Tibial artery (tissue), 4 donors: ENCODE results near the gene VGLL3.
A peak's percentile ranks its signal among the peaks of the same experiment; 100 is the strongest.

Experiments
- DNase-seq, 2 donors: peaks; one replicate each; pipeline ENCODE4 v3.0.0-alpha.2; 2019
- H3K27ac ChIP-seq, 2 donors: fragments of 200-600 bp; sonication (generic) in 1 of 2; 1 replicate in 1 of 2; 2 replicates in 1 of 2; pipeline ENCODE4 v1.5.1; 2018 to 2019; ENCODE audit warnings: mild to moderate bottlenecking in 1 of 2
- H3K27me3 ChIP-seq, 2 donors: fragments of 200-600 bp; sonication (generic) in 1 of 2; one replicate each; pipeline versions ENCODE4 v1.5.1 to v1.6.0; 2016 to 2019
- H3K36me3 ChIP-seq, 3 donors: fragments of 200-600 bp; sonication (generic) in 2 of 3; one replicate each; pipeline ENCODE4 v1.5.1; 2016 to 2019; ENCODE audit warnings: mild to moderate bottlenecking in 2 of 3
- H3K4me1 ChIP-seq, 4 donors: fragments of 200-600 bp; sonication (generic) in 2 of 4; 1 replicate in 3 of 4; 2 replicates in 1 of 4; pipeline ENCODE4 v1.5.1; 2016 to 2019
- H3K4me3 ChIP-seq, 2 donors: fragments of 200-600 bp; sonication (generic) in 1 of 2; 1 replicate in 1 of 2; 2 replicates in 1 of 2; pipeline ENCODE4 v1.5.1; 2018 to 2019; ENCODE audit warnings: mild to moderate bottlenecking in 2 of 2
- H3K9me3 ChIP-seq, 3 donors: fragments of 200-600 bp; sonication (generic) in 1 of 3; one replicate each; pipeline ENCODE4 v1.5.1; 2016 to 2019
- CTCF ChIP-seq, 2 experiments: fragments of 200-600 bp in 1 of 2; fragments of 450-650 bp in 1 of 2; IDR thresholded peaks; one replicate each; pipeline ENCODE4 v1.5.1; 2017 to 2019; ENCODE audit warnings: antibody characterized with exemption in 2 of 2, mild to moderate bottlenecking in 1 of 2, moderate library complexity in 1 of 2
- intact Hi-C: fragments of 100-400 bp; cut with DNase I; formaldehyde crosslinking; loops from one replicate; pipeline ENCODE4 v1.15.0; 2023; ENCODE audit warnings: low total_unique reads

The VGLL3 gene

DNA sequence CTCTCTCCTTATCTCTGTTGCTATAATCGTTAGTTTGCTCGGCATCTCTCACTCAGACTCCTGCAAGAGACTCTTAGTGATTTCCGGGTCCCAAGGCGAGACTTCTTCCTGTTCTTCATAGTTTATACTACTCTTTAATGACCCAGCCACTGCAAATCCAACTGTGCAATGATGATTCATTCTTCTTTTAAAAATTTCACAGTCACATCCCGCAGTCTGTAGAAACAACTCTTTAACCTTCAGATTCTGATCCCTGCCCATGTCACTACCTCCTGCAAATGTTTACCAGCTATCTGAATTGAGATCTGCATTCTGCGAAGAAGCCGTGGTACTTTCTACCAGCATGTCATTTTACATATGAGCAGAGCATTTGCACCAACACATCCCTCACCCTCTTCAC lies 2.8 kb upstream of the VGLL3 start:
- Histone ChIP-seq H3K4me3 (no peak overlapping the region), H3K36me3 (no peaks in the 10 kb centered on the region), H3K9me3 (no peaks in the 10 kb centered on the region), H3K4me1 (peaks cover 0 to 11% (median 5%) of the 10 kb centered on the region in 4 donors), H3K27ac (no peak overlapping the region), H3K27me3 (no peaks in the 10 kb centered on the region)
- no peak for DNase-seq
- intact Hi-C loops: no loop called here
- TF ChIP-seq CTCF (IDR thresholded peaks at IDR 0.05): no peak

GRCh38 chr3:86991840-86992435 lies 989 bp upstream of the VGLL3 start:
- no peak for DNase-seq
- Histone ChIP-seq H3K36me3 (no peaks in the 10 kb centered on the region), H3K27me3 (no peaks in the 10 kb centered on the region), H3K4me3 (peak overlapping the region; percentile 69 to 95), H3K4me1 (peaks cover 0 to 25% (median 7%) of the 10 kb centered on the region in 4 donors), H3K27ac (peak overlapping the region; percentile 88 to 96), H3K9me3 (no peaks in the 10 kb centered on the region)
- intact Hi-C loops: no loop called here
- TF ChIP-seq CTCF (IDR thresholded peaks at IDR 0.05): no peak

GRCh38 chr3:86991482-86991815 lies 500 bp upstream of the VGLL3 start:
- no peak for DNase-seq
- no peak for TF ChIP-seq CTCF (IDR thresholded peaks at IDR 0.05)
- intact Hi-C loops: no loop called here
- Histone ChIP-seq H3K4me1 (peaks cover 0 to 29% (median 7%) of the 10 kb centered on the region in 4 donors), H3K4me3 (peak overlapping the region; percentile 69 to 95), H3K9me3 (no peaks in the 10 kb centered on the region), H3K27me3 (no peaks in the 10 kb centered on the region), H3K27ac (peak overlapping the region; percentile 88 to 96), H3K36me3 (no peaks in the 10 kb centered on the region)

- Histone ChIP-seq H3K36me3 (no peaks in the 10 kb centered on the region), H3K4me1 (peaks cover 0 to 42% (median 12%) of the 10 kb centered on the region in 4 donors), H3K27ac (peak overlapping the region; percentile 88 to 96), H3K4me3 (peak overlapping the region; percentile 69 to 95), H3K9me3 (no peaks in the 10 kb centered on the region), H3K27me3 (no peaks in the 10 kb centered on the region)
- DNase-seq: peak; percentile 42 to 72
- intact Hi-C loops: no loop called here
- TF ChIP-seq CTCF (IDR thresholded peaks at IDR 0.05): no peak
These were observed 776 bp downstream of the VGLL3 start for GRCh38 chr3:86990012-86990733.

DNA sequence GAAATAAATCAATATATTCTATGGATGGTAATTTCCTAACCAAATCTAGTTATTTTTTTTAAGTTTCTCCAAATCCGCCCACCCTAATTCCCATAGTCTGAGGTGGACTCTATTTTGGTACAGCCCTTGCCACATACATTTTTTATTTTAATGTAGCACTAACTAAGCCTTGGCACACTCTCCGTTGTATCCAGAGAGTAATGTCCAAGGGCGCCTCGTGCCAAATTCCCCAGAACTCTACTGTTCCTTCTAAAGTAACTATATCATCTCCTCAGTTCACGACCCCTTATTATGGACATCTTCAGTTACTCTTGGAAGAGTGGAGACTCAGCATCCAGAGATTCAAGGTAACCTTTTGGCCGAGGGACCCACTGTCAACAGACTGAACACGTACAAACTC lies 1.3 kb downstream of the VGLL3 start:
- H3K27ac ChIP-seq: peak overlapping the region; percentile 88 to 96
- no peaks in the 10 kb centered on the region for H3K9me3 ChIP-seq
- no peaks in the 10 kb centered on the region for H3K27me3 ChIP-seq
- H3K36me3 ChIP-seq: no peaks in the 10 kb centered on the region
- DNase-seq: no peak
- no peak for TF ChIP-seq CTCF (IDR thresholded peaks at IDR 0.05)
- intact Hi-C loops: no loop called here
- H3K4me1 ChIP-seq: peaks cover 0 to 47% (median 14%) of the 10 kb centered on the region in 4 donors
- H3K4me3 ChIP-seq: peak overlapping the region; percentile 69 to 95
